ENCODE data around the gene APOL6.

GRCh38 chr22:35599364-35599763 is 48.9 kb upstream of the APOL6 start:
- no peak for TF ChIP-seq POLR2AphosphoS5 (IDR thresholded peaks at IDR 0.05)
- TF ChIP-seq EP300 (IDR thresholded peaks at IDR 0.05) = no peak
- TF ChIP-seq CTCF (IDR thresholded peaks at IDR 0.05) = no peak

Data from suprapubic skin (tissue), 4 donors.